SK-N-SH (cell line): ENCODE data around the gene FXYD5.

Experiments
- CTCF ChIP-seq: fragments of 200-600 bp; sonication (generic); IDR thresholded peaks from 2 replicates; pipeline ENCODE4 v1.6.1; 2017; ENCODE audit warnings: antibody characterized with exemption, mild to moderate bottlenecking, moderate library complexity
- REST ChIP-seq: IDR thresholded peaks from 2 replicates; pipeline ENCODE4 v1.6.1; 2012; ENCODE audit warnings: mild to moderate bottlenecking, low read depth, low read length, moderate library complexity
- USF1 ChIP-seq: IDR thresholded peaks from 2 replicates; pipeline ENCODE4 v1.4.0; 2012; ENCODE audit warnings: low read depth, borderline replicate concordance

- TF ChIP-seq CTCF (no peak), REST (no peak), USF1 (no peak)
Measured at GRCh38 chr19:35207391-35207871, 52.9 kb downstream of the FXYD5 start.
